Nephron progenitor cell (in vitro differentiated cells): ENCODE data around the gene CENPC.
A peak's percentile ranks its signal among the peaks of the same experiment; 100 is the strongest.

Experiments used
- DNase-seq: peaks from one replicate; pipeline ENCODE4 v3.0.0; 2021
- H3K27ac Mint-ChIP-seq: 2 replicates; pipeline ENCODE4 v1.8.0; 2021; ENCODE audit warnings: mild to moderate bottlenecking, moderate library complexity, mixed read lengths
- H3K27me3 Mint-ChIP-seq: 2 replicates; pipeline ENCODE4 v1.8.0; 2021; ENCODE audit warnings: mild to moderate bottlenecking, low read depth, mixed read lengths; ENCODE audit not compliant: poor library complexity
- H3K36me3 Mint-ChIP-seq: 2 replicates; pipeline ENCODE4 v1.8.0; 2021; ENCODE audit warnings: low read depth, mixed read lengths
- H3K4me1 Mint-ChIP-seq: 2 replicates; pipeline ENCODE4 v1.8.0; 2021; ENCODE audit warnings: mixed read lengths
- H3K4me3 Mint-ChIP-seq: 2 replicates; pipeline ENCODE4 v1.8.0; 2021; ENCODE audit warnings: mild to moderate bottlenecking, moderate library complexity, mixed read lengths
- H3K9me3 Mint-ChIP-seq: 2 replicates; pipeline ENCODE4 v1.8.0; 2021; ENCODE audit warnings: mild to moderate bottlenecking, moderate library complexity, mixed read lengths
- TF ChIP-seq, protein P1 (sequence below): fragments of 200-600 bp; sonication (generic); IDR thresholded peaks from 2 replicates; pipeline ENCODE4 v1.5.0; 2021; ENCODE audit warnings: antibody characterized with exemption

CENPC gene, protein sequence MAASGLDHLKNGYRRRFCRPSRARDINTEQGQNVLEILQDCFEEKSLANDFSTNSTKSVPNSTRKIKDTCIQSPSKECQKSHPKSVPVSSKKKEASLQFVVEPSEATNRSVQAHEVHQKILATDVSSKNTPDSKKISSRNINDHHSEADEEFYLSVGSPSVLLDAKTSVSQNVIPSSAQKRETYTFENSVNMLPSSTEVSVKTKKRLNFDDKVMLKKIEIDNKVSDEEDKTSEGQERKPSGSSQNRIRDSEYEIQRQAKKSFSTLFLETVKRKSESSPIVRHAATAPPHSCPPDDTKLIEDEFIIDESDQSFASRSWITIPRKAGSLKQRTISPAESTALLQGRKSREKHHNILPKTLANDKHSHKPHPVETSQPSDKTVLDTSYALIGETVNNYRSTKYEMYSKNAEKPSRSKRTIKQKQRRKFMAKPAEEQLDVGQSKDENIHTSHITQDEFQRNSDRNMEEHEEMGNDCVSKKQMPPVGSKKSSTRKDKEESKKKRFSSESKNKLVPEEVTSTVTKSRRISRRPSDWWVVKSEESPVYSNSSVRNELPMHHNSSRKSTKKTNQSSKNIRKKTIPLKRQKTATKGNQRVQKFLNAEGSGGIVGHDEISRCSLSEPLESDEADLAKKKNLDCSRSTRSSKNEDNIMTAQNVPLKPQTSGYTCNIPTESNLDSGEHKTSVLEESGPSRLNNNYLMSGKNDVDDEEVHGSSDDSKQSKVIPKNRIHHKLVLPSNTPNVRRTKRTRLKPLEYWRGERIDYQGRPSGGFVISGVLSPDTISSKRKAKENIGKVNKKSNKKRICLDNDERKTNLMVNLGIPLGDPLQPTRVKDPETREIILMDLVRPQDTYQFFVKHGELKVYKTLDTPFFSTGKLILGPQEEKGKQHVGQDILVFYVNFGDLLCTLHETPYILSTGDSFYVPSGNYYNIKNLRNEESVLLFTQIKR

DNA sequence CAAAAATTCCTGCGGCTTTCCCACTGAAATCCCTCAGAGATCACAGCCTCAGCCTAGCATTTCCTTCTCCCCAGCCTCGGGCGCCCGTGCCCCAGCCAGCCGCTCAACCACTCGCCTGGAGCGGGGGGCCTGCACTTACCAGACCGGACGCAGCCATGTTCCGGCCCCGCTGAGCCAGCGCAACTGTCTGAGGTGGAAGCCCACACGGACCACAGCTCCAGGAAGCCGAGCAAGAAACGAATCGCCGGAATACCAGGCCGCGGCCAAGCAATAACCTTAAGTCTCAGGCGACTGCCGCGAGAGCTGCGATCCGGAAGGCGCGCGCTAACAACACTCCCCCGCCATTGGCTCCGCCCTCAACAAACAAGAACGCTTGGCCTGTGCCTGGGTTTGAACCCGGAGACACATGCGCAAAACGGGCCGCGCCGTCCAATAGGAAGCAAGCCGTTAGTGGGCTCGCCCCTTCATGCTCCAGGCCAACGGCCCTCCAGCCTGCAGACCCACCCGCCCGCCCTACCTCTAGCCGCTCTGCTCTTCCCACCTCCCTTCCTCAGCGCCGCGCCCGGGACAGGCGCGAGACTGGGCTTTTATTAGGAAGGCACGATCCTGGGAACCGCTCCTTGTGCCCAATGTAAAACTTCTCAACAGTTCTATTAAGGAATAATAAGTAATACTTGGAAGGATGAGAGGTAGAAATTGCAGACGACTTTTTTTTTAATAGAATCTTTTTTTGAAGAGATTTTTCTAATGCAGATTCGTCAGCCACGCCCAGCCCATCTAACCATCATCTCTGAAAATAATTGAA lies at the start of gene CENPC:
Gene CENPC (minus strand): TSS at position 305 of the 805 bp plus-strand sequence. CDS start 148 bp downstream, at position 157.
- peak; percentile 94 for DNase-seq
- Mint-ChIP-seq H3K9me3 (no peaks in the 10 kb centered on the region), H3K4me3 (peak within 1 kb of the TSS; percentile 97), H3K4me1 (peaks cover 31% of the 10 kb centered on the region), H3K27ac (peak within 1 kb of the TSS; percentile 99), H3K36me3 (peaks cover 20% of the 10 kb centered on the region), H3K27me3 (no peaks in the 10 kb centered on the region)
- TF ChIP-seq, protein P1, sequence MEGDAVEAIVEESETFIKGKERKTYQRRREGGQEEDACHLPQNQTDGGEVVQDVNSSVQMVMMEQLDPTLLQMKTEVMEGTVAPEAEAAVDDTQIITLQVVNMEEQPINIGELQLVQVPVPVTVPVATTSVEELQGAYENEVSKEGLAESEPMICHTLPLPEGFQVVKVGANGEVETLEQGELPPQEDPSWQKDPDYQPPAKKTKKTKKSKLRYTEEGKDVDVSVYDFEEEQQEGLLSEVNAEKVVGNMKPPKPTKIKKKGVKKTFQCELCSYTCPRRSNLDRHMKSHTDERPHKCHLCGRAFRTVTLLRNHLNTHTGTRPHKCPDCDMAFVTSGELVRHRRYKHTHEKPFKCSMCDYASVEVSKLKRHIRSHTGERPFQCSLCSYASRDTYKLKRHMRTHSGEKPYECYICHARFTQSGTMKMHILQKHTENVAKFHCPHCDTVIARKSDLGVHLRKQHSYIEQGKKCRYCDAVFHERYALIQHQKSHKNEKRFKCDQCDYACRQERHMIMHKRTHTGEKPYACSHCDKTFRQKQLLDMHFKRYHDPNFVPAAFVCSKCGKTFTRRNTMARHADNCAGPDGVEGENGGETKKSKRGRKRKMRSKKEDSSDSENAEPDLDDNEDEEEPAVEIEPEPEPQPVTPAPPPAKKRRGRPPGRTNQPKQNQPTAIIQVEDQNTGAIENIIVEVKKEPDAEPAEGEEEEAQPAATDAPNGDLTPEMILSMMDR: no peak

DNA sequence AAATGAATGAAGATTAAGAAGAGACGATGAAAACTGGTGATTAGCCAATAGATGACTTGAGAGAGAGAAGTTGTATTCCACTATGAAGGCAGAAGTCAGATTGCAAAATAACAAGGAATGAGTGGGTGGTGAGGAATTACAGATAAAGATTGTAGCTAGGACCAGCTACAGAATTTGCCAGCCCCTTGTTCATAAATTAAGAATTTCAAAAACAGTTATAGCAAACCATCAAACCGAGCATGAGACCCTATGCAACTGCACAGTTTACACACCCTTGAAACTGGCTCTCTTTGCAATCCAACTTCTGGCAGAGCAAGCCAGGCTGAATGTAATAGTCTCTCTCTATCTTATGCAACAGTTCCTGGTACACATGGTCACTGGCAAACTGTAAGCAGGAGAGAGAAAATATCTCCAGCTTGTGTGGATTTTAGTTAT lies 48.5 kb upstream of the CENPC start:
- no peaks in the 10 kb centered on the region for H3K4me1 Mint-ChIP-seq
- no peaks in the 10 kb centered on the region for H3K9me3 Mint-ChIP-seq
- H3K27me3 Mint-ChIP-seq: peaks cover 4% of the 10 kb centered on the region
- H3K4me3 Mint-ChIP-seq: no peak overlapping the region
- no peak for DNase-seq
- H3K27ac Mint-ChIP-seq: no peak overlapping the region
- TF ChIP-seq, protein P1: no peak
- H3K36me3 Mint-ChIP-seq: no peaks in the 10 kb centered on the region

DNA sequence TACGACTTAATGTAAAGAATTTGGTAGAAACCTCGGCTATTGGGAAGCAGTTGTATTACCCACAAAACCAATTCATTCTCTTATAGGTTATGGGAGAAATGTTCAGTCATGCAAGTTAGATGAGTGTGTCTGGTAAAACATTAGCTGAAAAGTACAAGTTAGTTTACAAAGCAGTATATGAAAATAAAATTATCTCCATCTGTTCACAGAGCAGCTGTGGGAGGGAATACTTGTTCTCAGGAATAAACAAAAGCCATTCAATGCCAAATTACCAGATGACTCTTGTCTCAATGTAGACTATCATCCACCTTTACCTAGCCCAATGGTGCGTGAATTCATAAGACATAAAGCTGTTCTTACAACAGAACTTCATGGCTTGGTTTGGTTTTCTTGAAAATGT lies 41.9 kb upstream of the CENPC start:
- TF ChIP-seq, protein P1: no peak
- Mint-ChIP-seq H3K9me3 (no peaks in the 10 kb centered on the region), H3K4me1 (no peaks in the 10 kb centered on the region), H3K4me3 (no peak overlapping the region), H3K27me3 (peaks cover 4% of the 10 kb centered on the region), H3K36me3 (no peaks in the 10 kb centered on the region), H3K27ac (no peak overlapping the region)
- no peak for DNase-seq

DNA sequence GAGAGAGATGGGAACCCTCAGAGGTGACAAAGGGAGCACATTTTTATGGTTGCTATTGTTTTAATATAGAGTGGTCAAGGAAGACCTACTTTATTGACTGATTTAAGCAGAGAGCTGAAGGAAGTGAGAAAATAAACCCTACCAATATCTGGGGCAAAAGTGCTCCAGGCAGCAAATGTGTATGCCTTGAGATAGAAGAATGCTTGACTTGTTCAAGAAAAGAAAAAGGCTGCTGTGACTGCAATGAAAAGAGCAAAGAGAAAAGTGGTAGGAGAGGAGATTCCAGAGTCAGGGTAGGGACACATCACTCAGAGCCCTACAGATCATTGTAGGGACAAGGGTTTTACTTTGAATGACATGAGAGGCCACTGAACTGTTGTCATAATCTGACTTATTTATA lies 39.2 kb upstream of the CENPC start:
- H3K27ac Mint-ChIP-seq: no peak overlapping the region
- H3K27me3 Mint-ChIP-seq: no peaks in the 10 kb centered on the region
- no peaks in the 10 kb centered on the region for H3K36me3 Mint-ChIP-seq
- no peak for DNase-seq
- no peaks in the 10 kb centered on the region for H3K4me1 Mint-ChIP-seq
- TF ChIP-seq, protein P1: no peak
- H3K9me3 Mint-ChIP-seq: no peaks in the 10 kb centered on the region
- H3K4me3 Mint-ChIP-seq: no peak overlapping the region

DNA sequence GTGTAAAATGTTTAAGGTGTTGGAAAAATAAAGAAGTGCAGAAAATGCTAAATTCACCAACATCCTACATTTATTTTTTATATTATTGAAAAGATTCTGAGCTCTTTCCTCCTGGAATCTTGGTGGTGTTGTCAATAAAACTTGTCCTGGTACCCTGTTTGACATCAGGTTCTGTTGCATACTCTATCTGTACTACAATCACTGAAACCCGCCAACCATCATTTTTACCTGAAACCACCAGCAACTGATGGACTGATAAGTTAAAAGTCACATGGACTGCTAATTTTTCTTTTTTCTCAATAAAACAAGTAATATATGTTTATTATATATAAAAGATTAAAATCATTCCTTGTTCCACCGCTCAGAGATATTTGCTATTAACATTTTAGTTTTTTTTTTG lies 36.6 kb upstream of the CENPC start:
- Mint-ChIP-seq H3K27me3 (no peaks in the 10 kb centered on the region), H3K36me3 (no peaks in the 10 kb centered on the region), H3K27ac (no peak overlapping the region), H3K4me3 (no peak overlapping the region), H3K9me3 (no peaks in the 10 kb centered on the region), H3K4me1 (no peaks in the 10 kb centered on the region)
- TF ChIP-seq, protein P1: no peak
- no peak for DNase-seq
